ENCODE results near the gene NSRP1. TPM values are rescaled to one million over a fixed set of nuclear protein-coding genes. Genes with fewer than 3 reads are reported as not detected.
A peak's percentile ranks its signal among the peaks of the same experiment; 100 is the strongest.
"Not testable (repeated sequence)": the region's sequence is repeated elsewhere in the genome, so short reads cannot be mapped to it uniquely, and the experiment has no call there.

NSRP1 gene
- total RNA-seq, 4 donors from 2014 or later: 18.7 to 33.5 (median 22.8) TPM

GRCh38 chr17:30104575-30105339 is 11.9 kb upstream of the NSRP1 start:
- TF ChIP-seq EP300 (IDR thresholded peaks at IDR 0.05): no peak
- TF ChIP-seq POLR2AphosphoS5 (IDR thresholded peaks at IDR 0.05): peak in 2 of 3 donors; percentile 17 to 21
- TF ChIP-seq POLR2A (IDR thresholded peaks at IDR 0.05): peak in 1 of 2 donors; percentile 17
- peak; percentile 71 to 86 for TF ChIP-seq CTCF (IDR thresholded peaks at IDR 0.05)
- H3K36me3 ChIP-seq: no peaks in the 10 kb centered on the region
- peak; percentile 83 to 88 for DNase-seq (ENCODE audit: low spot score in 2 of 2)
- WGBS: 23% methylated on average over 29 of the region's 29 CpGs
- H3K4me1 ChIP-seq: peaks cover 12% of the 10 kb centered on the region
- no peaks in the 10 kb centered on the region for H3K27me3 ChIP-seq
- H3K9me3 ChIP-seq: no peaks in the 10 kb centered on the region
- peak overlapping the region; percentile 15 for H3K4me3 ChIP-seq
- peak overlapping the region; percentile 31 for H3K27ac ChIP-seq

GRCh38 chr17:30112794-30113193 is 3.8 kb upstream of the NSRP1 start:
- TF ChIP-seq CTCF (IDR thresholded peaks at IDR 0.05) (no peak), EP300 (IDR thresholded peaks at IDR 0.05) (no peak), POLR2A (IDR thresholded peaks at IDR 0.05) (no peak), POLR2AphosphoS5 (IDR thresholded peaks at IDR 0.05) (no peak)
- Histone ChIP-seq H3K27ac (no peak overlapping the region), H3K4me3 (no peak overlapping the region), H3K36me3 (no peaks in the 10 kb centered on the region), H3K9me3 (no peaks in the 10 kb centered on the region), H3K4me1 (peaks cover 10% of the 10 kb centered on the region), H3K27me3 (no peaks in the 10 kb centered on the region)
- DNase-seq (ENCODE audit: low spot score in 2 of 2): no peak

- no peaks in the 10 kb centered on the region for H3K9me3 ChIP-seq
- TF ChIP-seq CTCF (IDR thresholded peaks at IDR 0.05): no peak
- TF ChIP-seq POLR2A (IDR thresholded peaks at IDR 0.05): no peak
- TF ChIP-seq POLR2AphosphoS5 (IDR thresholded peaks at IDR 0.05): no peak
- TF ChIP-seq EP300 (IDR thresholded peaks at IDR 0.05): no peak
- H3K4me3 ChIP-seq: no peak overlapping the region
- no peaks in the 10 kb centered on the region for H3K27me3 ChIP-seq
- peaks cover 15% of the 10 kb centered on the region for H3K4me1 ChIP-seq
- H3K36me3 ChIP-seq: no peaks in the 10 kb centered on the region
- H3K27ac ChIP-seq: no peak overlapping the region
- DNase-seq (ENCODE audit: low spot score in 2 of 2): no peak
Observed at GRCh38 chr17:30113213-30113612, 3.4 kb upstream of the NSRP1 start.

- TF ChIP-seq EP300 (IDR thresholded peaks at IDR 0.05): no peak
- Histone ChIP-seq H3K36me3 (peaks cover 5% of the 10 kb centered on the region), H3K4me1 (peaks cover 35% of the 10 kb centered on the region), H3K9me3 (no peaks in the 10 kb centered on the region), H3K4me3 (peak overlapping the region; percentile 75), H3K27ac (peak overlapping the region; percentile 98), H3K27me3 (no peaks in the 10 kb centered on the region)
- WGBS: 9% methylated on average over 10 of the region's 10 CpGs
- DNase-seq (ENCODE audit: low spot score in 2 of 2): no peak
Observed at GRCh38 chr17:30116345-30116660, 313 bp upstream of the NSRP1 start.

- Histone ChIP-seq H3K4me3 (peak overlapping the region; percentile 75), H3K36me3 (peaks cover 12% of the 10 kb centered on the region), H3K27me3 (no peaks in the 10 kb centered on the region), H3K27ac (peak overlapping the region; percentile 98), H3K4me1 (peaks cover 35% of the 10 kb centered on the region), H3K9me3 (no peaks in the 10 kb centered on the region)
- no peak for DNase-seq (ENCODE audit: low spot score in 2 of 2)
- 19% methylated on average over 5 of the region's 5 CpGs for WGBS
- TF ChIP-seq POLR2A (IDR thresholded peaks at IDR 0.05) (no peak), CTCF (IDR thresholded peaks at IDR 0.05) (no peak), EP300 (IDR thresholded peaks at IDR 0.05) (no peak)
Observed at GRCh38 chr17:30117675-30118081, 1.1 kb downstream of the NSRP1 start.

GRCh38 chr17:30118635-30119034 is 2.0 kb downstream of the NSRP1 start:
- not testable (repeated sequence) for DNase-seq (ENCODE audit: low spot score in 2 of 2); H3K4me3 ChIP-seq; H3K27me3 ChIP-seq; H3K9me3 ChIP-seq; H3K27ac ChIP-seq
- peaks cover 35% of the 10 kb centered on the region for H3K4me1 ChIP-seq
- WGBS: 93% methylated on average over 7 of the region's 7 CpGs
- peaks cover 12% of the 10 kb centered on the region for H3K36me3 ChIP-seq
